Embryonic facial prominence (tissue), 1 donor: ENCODE data around the gene GALM.

Source experiments
- DNase-seq: peaks from one replicate; pipeline ENCODE4 v3.0.0-alpha.2; 2016; ENCODE audit errors: extremely low spot score

GALM gene

GRCh38 chr2:38765551-38765950 is 99.6 kb downstream of the GALM start:
- DNase-seq, result no peak

GRCh38 chr2:38771632-38772031 is 105.7 kb downstream of the GALM start:
- no peak for DNase-seq

- DNase-seq, result no peak
Measured at GRCh38 chr2:38775097-38775920, 109.4 kb downstream of the GALM start.

DNA sequence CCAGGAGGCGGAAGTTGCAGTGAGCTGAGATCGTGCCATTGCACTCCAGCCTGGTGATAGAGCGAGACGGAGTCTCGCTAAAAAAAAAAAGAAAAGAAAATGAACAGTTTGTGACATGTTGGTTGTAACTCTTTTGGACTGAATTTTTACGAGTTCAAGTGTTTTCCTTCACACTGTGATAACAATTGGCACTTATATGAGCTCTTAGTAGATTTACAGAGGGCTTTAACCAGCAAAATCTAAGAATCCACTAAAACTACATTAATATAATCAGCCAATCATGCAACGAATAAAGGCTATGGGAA is 110.0 kb downstream of the GALM start:
- no peak for DNase-seq

- no peak for DNase-seq
Measured at GRCh38 chr2:38776531-38776930, 110.6 kb downstream of the GALM start.

- DNase-seq, result no peak
Measured at GRCh38 chr2:38778687-38779082, 112.8 kb downstream of the GALM start.

DNA sequence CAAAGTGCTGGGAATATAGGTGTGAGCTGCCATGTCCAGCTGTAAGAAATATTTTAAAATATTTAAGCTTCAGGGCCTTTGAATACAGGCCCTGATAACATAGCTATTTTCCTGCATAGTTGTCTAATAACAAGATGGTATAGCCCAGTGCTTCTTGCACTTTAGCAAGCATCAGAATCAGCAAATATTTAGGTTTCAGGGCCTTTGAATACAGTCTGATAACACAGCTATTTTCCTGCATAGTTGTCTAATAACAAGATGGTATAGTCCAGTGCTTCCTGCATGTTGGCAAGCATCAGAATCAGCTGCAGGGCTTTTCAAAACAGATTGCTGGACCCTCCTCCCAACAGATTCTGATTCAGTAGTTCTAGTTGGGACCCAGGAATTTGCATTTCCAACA is 117.7 kb downstream of the GALM start:
- no peak for DNase-seq
